Endothelial cell of umbilical vein (primary cell): ENCODE data around the gene OSBP2. TPM values are rescaled to one million over a fixed set of nuclear protein-coding genes. Genes with fewer than 3 reads are reported as not detected.

Experiments used
- BruUV-seq: library from RNA; stranded (reverse); fragments of 400-500 nt; replicated peaks from 2 replicates; lab custom pipeline; 2021; lab: Mats Ljungman, UMichigan
- CTCF ChIA-PET: fragments of 300-600, 350-600 bp; sonication (Branson Sonifier 250); formaldehyde crosslinking; loops from one replicate; lab custom pipeline; 2021; ENCODE audit warnings: antibody characterized with exemption, inconsistent platforms; lab: Charles Lee
- POLR2A ChIA-PET: fragments of 300-600, 350-600 bp; sonication (Branson Sonifier 250); formaldehyde crosslinking; loops from one replicate; lab custom pipeline; 2021; ENCODE audit warnings: antibody characterized with exemption, inconsistent platforms; lab: Charles Lee
- DNase-seq: peaks from one replicate; pipeline ENCODE4 v3.0.0-alpha.2; 2011; ENCODE audit warnings: low read depth, low spot score
- FAIRE-seq: peaks from 2 replicates; lab custom pipeline; 2011; peaks lifted over from hg19 to GRCh38; lab: Jason Lieb, UNC
- H2AFZ ChIP-seq: 2 replicates; pipeline ENCODE4 v1.6.0; 2012; ENCODE audit warnings: low read depth, low read length, control low read depth, inconsistent platforms
- H3K27ac ChIP-seq: 2 replicates; pipeline ENCODE4 v1.5.1; 2011; ENCODE audit warnings: low read depth, mild to moderate bottlenecking, control low read depth, low read length, moderate library complexity; ENCODE audit not compliant: insufficient read depth
- H3K27me3 ChIP-seq, 2 experiments: 2 replicates each; pipeline versions ENCODE4 v1.6.0 to v1.6.1; 2011; ENCODE audit warnings: low read length in 2 of 2, mixed read lengths in 1 of 2; ENCODE audit not compliant: control insufficient read depth in 2 of 2, insufficient read depth in 2 of 2
- H3K36me3 ChIP-seq, 2 experiments: 2 replicates in 1 of 2; 3 replicates in 1 of 2; pipeline ENCODE4 v1.5.1; 2011; ENCODE audit warnings: low read length in 2 of 2, mild to moderate bottlenecking in 1 of 2, moderate library complexity in 1 of 2; ENCODE audit not compliant: control insufficient read depth in 2 of 2, insufficient read depth in 2 of 2; ENCODE audit errors: extremely low read depth in 1 of 2
- H3K4me1 ChIP-seq: 3 replicates; pipeline ENCODE4 v1.5.1; 2011; ENCODE audit warnings: mild to moderate bottlenecking, low read length; ENCODE audit not compliant: control insufficient read depth, insufficient read depth; ENCODE audit errors: extremely low read depth
- H3K4me2 ChIP-seq: 2 replicates; pipeline ENCODE4 v1.6.1; 2011; ENCODE audit warnings: low read length, control low read depth, mixed read lengths; ENCODE audit not compliant: insufficient read depth
- H3K4me3 ChIP-seq, 3 experiments: fragments of 200-600 bp in 1 of 3; sonication (generic), shearing (Covaris generic) in 1 of 3; replicated peaks in 1 of 3; 2 replicates each; pipeline ENCODE4 v1.5.1; 2011 to 2016; ENCODE audit warnings: control low read depth in 3 of 3, low read length in 3 of 3, mild to moderate bottlenecking in 2 of 3, inconsistent platforms in 1 of 3, low read depth in 1 of 3, moderate library complexity in 1 of 3; ENCODE audit not compliant: insufficient read depth in 1 of 3
- H3K79me2 ChIP-seq: 2 replicates; pipeline ENCODE4 v1.6.0; 2012; ENCODE audit warnings: low read length, inconsistent platforms; ENCODE audit not compliant: control insufficient read depth, insufficient read depth
- H3K9ac ChIP-seq: replicated peaks from 2 replicates; pipeline ENCODE3; 2011; ENCODE audit warnings: low read length, control low read depth; ENCODE audit not compliant: insufficient read depth; ENCODE audit errors: extremely low read depth
- H3K9me1 ChIP-seq: replicated peaks from 3 replicates; pipeline ENCODE4 v1.6.0; 2011; ENCODE audit warnings: mild to moderate bottlenecking, low read length; ENCODE audit not compliant: control insufficient read depth, insufficient read depth; ENCODE audit errors: extremely low read depth
- H3K9me3 ChIP-seq: replicated peaks from 2 replicates; pipeline ENCODE4 v1.5.1; 2012; ENCODE audit warnings: low read length, inconsistent platforms; ENCODE audit not compliant: control insufficient read depth, insufficient read depth
- H4K20me1 ChIP-seq: replicated peaks from 2 replicates; pipeline ENCODE3; 2011; ENCODE audit warnings: mild to moderate bottlenecking, low read length; ENCODE audit not compliant: control insufficient read depth, insufficient read depth; ENCODE audit errors: extremely low read depth
- CTCF ChIP-seq, 2 donors: IDR thresholded peaks; 1 replicate in 1 of 2; 2 replicates in 1 of 2; pipeline ENCODE4 v1.5.1; 2011; ENCODE audit warnings: low read length in 2 of 2, mild to moderate bottlenecking in 2 of 2, moderate library complexity in 2 of 2, control low read depth in 1 of 2, inconsistent platforms in 1 of 2, low read depth in 1 of 2; ENCODE audit not compliant: insufficient read depth in 1 of 2; ENCODE audit errors: extremely low read depth in 1 of 2
- EZH2 ChIP-seq: IDR thresholded peaks from 2 replicates; pipeline ENCODE4 v1.6.1; 2012; ENCODE audit warnings: borderline replicate concordance, low read depth, mild to moderate bottlenecking, moderate library complexity, low read length, inconsistent platforms; ENCODE audit not compliant: severe bottlenecking
- FOS ChIP-seq: IDR thresholded peaks from 2 replicates; pipeline ENCODE4 v1.6.1; 2011; ENCODE audit warnings: mild to moderate bottlenecking, low read length, moderate library complexity, borderline replicate concordance; ENCODE audit not compliant: insufficient read depth
- GATA2 ChIP-seq: IDR thresholded peaks from 2 replicates; pipeline ENCODE4 v1.7.0; 2011; ENCODE audit warnings: low read depth, mild to moderate bottlenecking, moderate library complexity, mixed read lengths, low read length; ENCODE audit not compliant: insufficient read length, insufficient read depth
- JUN ChIP-seq: IDR thresholded peaks from 2 replicates; pipeline ENCODE4 v1.6.1; 2011; ENCODE audit warnings: borderline replicate concordance, low read depth; ENCODE audit not compliant: insufficient read length, insufficient read depth
- MAX ChIP-seq: IDR thresholded peaks from 2 replicates; pipeline ENCODE4 v1.6.1; 2011; ENCODE audit not compliant: insufficient read depth, insufficient read length
- MYC ChIP-seq: IDR thresholded peaks from one replicate; pipeline ENCODE4 v1.6.1; 2011; ENCODE audit warnings: mild to moderate bottlenecking, low read depth, low read length
- POLR2A ChIP-seq: IDR thresholded peaks from 2 replicates; pipeline ENCODE4 v1.6.1; 2012; ENCODE audit warnings: low read depth, mild to moderate bottlenecking, control low read depth, low read length
- POLR2AphosphoS5 ChIP-seq: IDR thresholded peaks from 2 replicates; pipeline ENCODE4 v1.6.1; 2012; ENCODE audit warnings: low read depth, mild to moderate bottlenecking, control low read depth, low read length, moderate library complexity; ENCODE audit not compliant: insufficient read depth
- dilution Hi-C: fragments of 300-500 bp; cut with MboI; formaldehyde crosslinking; loops from one replicate; pipeline ENCODE4 v1.15.0; 2019; ENCODE audit warnings: low sequenced_read_pairs; ENCODE audit not compliant: extremely low pct_ligation_motif_present
- intact Hi-C: fragments of 100-400 bp; cut with micrococcal nuclease; formaldehyde crosslinking; loops from one replicate; pipeline ENCODE4 v1.10.0; 2022
- polyA plus RNA-seq, 4 experiments: library from polyadenylated mRNA; depleted of rRNA in 3 of 4; stranded (reverse) in 3 of 4; unstranded in 1 of 4; fragments of >200 nt; gene quantifications; 2 replicates each; pipeline versions ENCODE4 v1.2.1 to v1.2.3, GENCODE V29; 2011 to 2012; ENCODE audit warnings: missing spikeins in 1 of 4
- total RNA-seq: library from RNA; stranded (reverse); gene quantifications from 2 replicates; pipeline ENCODE4 v1.2.3, GENCODE V29; 2021

The OSBP2 gene
- total and polyA plus RNA-seq, 2 donors (not counting 3 experiments of a cell fraction or from before 2014, with no cell fraction given) = 4.1 to 7.5 TPM

GRCh38 chr22:30931541-30932300 lies 237.0 kb downstream of the OSBP2 start:
- H2AFZ ChIP-seq = no peak overlapping the region
- no peak overlapping the region for H3K27ac ChIP-seq
- DNase-seq (no peak), FAIRE-seq (no peak)
- CTCF ChIA-PET = interaction anchor here (0.6 to 1.2 kb wide), 3 partner anchors 12 to 154 kb away, joined by 3 read pairs; no protein-coding TSS in a partner anchor
- POLR2A ChIA-PET = no interaction called here
- dilution Hi-C loops = loop anchor here (10.0 kb wide), 1 partner anchor 237 kb away; the partner anchor contains the start of gene OSBP2
- H4K20me1 ChIP-seq = no peaks in the 10 kb centered on the region
- intact Hi-C loops = no loop called here
- no peak for TF ChIP-seq POLR2A
- TF ChIP-seq EZH2 = no peak
- TF ChIP-seq POLR2AphosphoS5 = no peak
- TF ChIP-seq MYC = no peak
- TF ChIP-seq GATA2 = no peak
- no peak for TF ChIP-seq MAX
- H3K4me1 ChIP-seq = no peaks in the 10 kb centered on the region
- no peaks in the 10 kb centered on the region for H3K9me3 ChIP-seq
- no peaks in the 10 kb centered on the region for H3K79me2 ChIP-seq
- no peaks in the 10 kb centered on the region for H3K9me1 ChIP-seq
- no peak overlapping the region for H3K9ac ChIP-seq
- BruUV-seq = no TSS peak
- no peak overlapping the region for H3K4me3 ChIP-seq
- H3K4me2 ChIP-seq = no peak overlapping the region
- H3K36me3 ChIP-seq = peaks cover 26 to 68% of the 10 kb centered on the region in 2 experiments
- no peaks in the 10 kb centered on the region for H3K27me3 ChIP-seq

- Histone ChIP-seq H3K79me2 (no peaks in the 10 kb centered on the region), H3K9ac (no peak overlapping the region), H3K27ac (no peak overlapping the region), H2AFZ (no peak overlapping the region), H4K20me1 (no peaks in the 10 kb centered on the region), H3K4me3 (no peak overlapping the region), H3K9me1 (no peaks in the 10 kb centered on the region), H3K4me1 (no peaks in the 10 kb centered on the region), H3K36me3 (peaks cover 33 to 69% of the 10 kb centered on the region in 2 experiments), H3K27me3 (no peaks in the 10 kb centered on the region), H3K4me2 (no peak overlapping the region), H3K9me3 (no peaks in the 10 kb centered on the region)
- BruUV-seq = TSS peak; percentile 25
- intact Hi-C loops = no loop called here
- ChIA-PET CTCF (no interaction called here), POLR2A (no interaction called here)
- DNase-seq (no peak), FAIRE-seq (no peak)
- dilution Hi-C loops = loop anchor here (10.0 kb wide), 1 partner anchor 238 kb away; the partner anchor contains the start of gene OSBP2
- TF ChIP-seq JUN = no peak
- no peak for TF ChIP-seq POLR2A
- no peak for TF ChIP-seq FOS
- no peak for TF ChIP-seq POLR2AphosphoS5
- no peak for TF ChIP-seq MAX
- no peak for TF ChIP-seq GATA2
- TF ChIP-seq MYC = no peak
- no peak for TF ChIP-seq EZH2
- no peak for TF ChIP-seq CTCF (IDR thresholded peaks at IDR 0.05; ENCODE audit: extremely low read depth in 1 of 2, insufficient read depth in 1 of 2, low read depth in 1 of 2, low read length in 2 of 2)
These were observed 238.0 kb downstream of the OSBP2 start for GRCh38 chr22:30932661-30933060.
